AML-193 (cell line): ENCODE measurements around the gene MEGF8.

Source experiments
- DNase-seq, 2 experiments: peaks; one replicate each; lab custom pipeline; 2025; lab: John Stamatoyannopoulos, UW

MEGF8 gene

DNA sequence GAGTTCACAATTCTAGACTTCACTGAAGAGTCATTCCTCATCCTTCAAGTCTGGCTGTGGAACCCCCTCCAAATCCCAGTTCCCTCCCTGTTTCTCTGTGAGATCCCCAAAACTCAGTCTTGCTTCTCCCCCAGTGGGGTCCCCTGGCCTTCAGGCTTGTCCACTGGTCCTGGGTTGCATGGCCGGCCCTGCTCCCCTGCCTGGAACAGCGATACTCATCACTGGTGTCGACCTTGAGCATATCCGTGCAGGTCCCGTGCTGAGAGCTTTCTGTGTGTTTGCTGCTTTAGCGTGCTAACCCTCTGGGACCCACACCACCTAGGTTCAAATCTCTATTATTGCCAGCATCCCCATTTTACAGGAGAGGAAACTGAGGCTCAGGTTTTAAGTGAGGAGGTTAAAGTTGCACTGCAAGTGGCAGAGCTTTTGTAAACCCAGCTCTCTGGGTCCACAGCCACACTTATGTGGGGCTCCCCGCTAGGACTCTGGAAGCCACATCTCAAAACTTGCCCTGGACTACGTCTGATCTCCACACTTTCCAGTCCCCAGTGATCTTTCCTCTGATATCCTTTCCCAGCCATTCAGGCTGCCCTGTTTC lies 86.2 kb downstream of the MEGF8 start:
- DNase-seq, result no peak

DNA sequence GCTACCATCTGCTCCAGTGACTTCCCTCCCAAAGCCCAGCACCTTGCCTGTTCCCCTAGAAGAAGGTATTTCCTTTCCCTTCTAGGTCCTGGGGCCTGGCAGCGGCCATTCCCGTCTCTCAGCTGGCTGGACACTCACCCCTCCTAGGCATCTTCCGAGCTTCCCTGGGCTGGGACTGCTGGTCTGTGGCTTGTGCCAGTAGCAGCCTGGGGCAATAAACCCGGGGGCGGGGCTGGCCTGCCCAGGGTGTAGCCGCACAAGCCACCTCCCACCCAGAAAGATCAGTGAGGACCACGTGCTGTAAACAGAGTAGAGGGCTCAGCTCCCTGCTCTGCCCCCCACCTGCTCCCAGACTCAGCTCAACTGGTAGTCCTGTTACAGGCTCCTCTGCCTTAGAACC lies 86.8 kb downstream of the MEGF8 start:
- DNase-seq, result no peak

DNA sequence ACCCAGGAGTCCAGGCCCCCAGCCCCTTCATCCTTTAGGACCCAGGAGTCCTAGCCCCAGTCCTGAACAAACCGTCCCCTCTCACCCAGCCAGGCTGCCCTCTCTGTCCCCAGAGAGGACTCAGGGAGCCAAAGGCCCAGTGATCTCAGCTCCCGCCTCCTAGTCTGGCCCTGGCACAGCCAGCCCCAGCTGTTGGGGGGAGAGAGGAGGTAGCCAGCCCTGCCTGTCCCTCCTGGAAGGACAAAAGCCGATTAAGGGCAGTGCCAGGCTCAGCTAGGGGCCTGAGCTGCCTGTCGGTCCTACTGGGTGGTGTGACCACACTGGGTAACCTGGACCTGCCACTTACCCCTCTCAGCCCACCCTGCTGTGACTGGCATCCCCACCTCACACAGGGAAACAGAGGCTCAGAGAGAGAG lies 87.2 kb downstream of the MEGF8 start:
- DNase-seq, result no peak

DNA sequence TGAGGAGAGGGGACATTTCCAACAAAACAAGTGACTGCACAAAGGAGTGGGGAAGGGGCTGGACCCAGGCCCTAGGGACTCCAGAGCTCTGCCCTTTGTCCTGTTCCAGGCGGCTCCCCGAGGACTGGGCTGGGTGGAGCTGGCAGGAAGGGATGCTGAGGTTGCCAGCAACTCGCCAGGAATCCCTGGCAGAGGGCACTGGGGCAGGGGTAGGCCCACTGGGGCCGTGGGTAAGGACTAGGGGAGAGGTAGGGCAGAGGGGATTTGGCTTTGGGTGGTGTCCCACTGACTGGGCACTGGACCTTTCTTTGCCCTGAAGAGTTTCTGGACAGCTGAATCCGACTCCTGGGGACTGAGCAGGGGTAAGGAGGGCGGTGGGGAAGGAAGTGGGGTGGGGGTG lies 93.9 kb downstream of the MEGF8 start:
- no peak for DNase-seq

DNA sequence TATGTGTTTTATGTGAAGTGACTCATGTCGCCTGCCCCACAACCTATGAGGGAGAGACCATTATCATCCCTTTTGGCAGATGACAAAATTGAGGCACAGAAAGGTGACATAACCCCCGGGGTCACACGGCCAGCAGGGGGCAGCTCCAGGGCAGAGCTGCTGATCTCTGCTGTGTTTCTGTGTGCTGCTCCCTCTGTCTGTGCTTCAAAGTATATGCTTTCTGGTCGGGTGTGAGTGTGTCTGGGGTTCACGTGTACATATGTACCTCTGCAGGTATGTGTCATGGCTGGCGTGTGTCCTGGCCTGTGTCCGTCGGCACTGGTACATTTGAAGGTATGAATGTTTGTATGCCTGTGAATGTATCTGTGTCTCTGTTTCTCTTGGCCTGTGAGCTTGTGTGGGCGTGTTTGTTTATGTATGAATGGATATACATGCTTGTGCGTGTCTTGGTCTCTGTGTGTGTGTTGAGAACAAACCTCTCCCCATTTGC lies 94.7 kb downstream of the MEGF8 start:
- DNase-seq, result peak; percentile 76 to 78

DNA sequence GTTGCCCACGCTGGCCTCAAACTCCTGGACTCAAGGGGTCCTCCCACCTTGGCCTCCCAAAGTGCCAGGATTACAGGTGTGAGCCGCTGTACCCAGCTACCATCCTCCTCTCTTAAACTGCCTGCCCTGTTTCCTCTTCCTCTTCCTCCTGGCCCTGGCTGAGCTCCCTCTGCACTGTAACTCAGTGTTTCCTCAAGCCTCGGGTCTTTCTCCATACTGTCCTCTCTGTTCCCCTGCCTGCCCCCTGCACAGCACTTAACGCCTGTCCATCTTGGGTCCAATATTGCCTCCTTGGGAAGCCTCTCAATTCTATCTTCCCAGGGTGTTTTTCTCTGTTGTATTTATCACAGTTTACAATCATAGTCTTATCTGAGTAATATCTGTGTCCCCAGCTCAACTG lies 95.7 kb downstream of the MEGF8 start:
- DNase-seq, result peak; percentile 21 to 45

DNA sequence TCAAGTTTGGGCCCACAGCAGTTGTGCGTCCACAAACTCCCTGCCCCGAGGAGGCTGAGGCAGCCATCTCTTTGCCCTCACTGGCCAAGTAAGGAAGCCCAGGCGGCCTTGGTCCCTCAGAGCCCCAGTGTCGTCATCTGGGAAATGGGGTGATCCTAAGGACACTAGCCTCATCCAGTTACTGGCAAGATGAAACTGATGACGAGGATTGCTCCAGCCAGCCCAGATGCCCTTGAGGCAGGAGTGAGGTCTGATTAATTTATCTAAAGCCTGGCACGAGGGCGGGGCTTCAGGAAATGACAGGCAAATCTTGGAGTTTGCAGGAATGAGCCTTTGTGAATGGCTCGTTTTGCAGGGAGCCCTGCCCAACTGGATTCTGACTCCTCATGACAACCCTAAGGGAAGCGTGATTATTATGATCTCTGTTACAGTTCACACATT lies 96.2 kb downstream of the MEGF8 start:
- DNase-seq, result no peak

DNA sequence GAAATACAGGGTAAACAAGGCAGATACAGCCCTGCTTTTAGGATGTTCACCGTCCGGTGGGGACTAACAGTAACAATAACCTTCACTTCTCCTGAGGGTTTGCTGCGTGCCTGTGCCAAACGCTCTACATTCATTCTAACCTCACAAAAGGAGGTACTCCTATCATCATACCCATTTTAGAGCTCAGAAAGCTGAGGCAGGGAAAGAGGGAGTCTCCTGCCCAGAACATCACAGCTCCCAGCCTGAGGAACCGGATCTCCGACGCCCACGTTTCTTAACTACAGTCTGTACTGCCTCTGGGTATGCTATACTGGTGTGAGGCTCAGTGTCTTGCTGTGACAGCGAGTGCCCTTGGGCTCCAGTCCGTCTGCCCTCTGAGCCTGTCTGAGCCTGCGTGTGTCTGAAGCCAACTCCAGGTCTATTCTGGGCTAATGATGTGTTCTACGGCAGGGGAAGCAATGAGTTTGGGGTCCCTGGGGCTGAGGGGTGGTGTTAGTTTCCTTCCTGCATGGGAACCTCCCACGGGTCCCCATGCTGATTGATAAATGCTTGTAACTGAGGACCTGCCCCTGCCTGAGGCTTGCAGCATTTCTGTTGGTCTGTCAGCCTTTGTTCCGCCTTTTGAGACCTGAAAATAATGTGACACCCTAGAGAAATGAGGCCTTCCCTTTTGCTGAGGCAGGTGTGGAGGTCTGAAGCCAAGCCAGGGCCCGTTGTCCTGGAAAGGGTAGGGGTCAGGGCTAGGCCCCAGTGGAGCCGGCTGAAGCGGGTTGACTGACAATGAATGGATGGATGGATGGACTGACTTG lies 96.9 kb downstream of the MEGF8 start:
- peak; percentile 22 to 31 for DNase-seq

DNA sequence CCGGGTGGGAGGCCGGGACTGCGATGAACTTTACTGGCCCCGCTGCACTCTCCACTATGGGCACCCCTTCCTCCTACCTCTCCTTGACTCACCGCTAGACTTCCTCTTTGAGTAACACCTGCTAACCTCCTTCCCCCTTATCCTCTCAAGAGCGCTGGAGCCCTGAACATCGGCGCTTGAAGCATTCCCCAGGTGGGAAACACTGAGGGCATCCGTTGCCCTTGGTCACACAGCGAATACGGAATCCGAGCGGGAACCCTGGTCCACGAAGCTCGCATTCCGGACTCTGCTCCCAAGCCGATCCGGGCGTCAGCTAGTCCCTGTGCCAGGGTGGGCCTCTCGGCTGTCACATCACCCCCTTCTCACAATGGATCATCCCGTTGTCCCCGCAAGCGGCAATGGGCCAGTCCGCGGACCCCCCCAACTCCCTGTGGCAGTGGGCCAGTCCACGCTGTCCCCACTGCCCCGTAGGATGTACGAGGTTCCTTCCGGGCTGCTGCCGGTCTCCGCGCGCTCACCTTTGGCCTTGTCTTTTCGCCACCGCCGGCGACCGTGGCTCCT lies 97.5 kb downstream of the MEGF8 start:
- no peak for DNase-seq

DNA sequence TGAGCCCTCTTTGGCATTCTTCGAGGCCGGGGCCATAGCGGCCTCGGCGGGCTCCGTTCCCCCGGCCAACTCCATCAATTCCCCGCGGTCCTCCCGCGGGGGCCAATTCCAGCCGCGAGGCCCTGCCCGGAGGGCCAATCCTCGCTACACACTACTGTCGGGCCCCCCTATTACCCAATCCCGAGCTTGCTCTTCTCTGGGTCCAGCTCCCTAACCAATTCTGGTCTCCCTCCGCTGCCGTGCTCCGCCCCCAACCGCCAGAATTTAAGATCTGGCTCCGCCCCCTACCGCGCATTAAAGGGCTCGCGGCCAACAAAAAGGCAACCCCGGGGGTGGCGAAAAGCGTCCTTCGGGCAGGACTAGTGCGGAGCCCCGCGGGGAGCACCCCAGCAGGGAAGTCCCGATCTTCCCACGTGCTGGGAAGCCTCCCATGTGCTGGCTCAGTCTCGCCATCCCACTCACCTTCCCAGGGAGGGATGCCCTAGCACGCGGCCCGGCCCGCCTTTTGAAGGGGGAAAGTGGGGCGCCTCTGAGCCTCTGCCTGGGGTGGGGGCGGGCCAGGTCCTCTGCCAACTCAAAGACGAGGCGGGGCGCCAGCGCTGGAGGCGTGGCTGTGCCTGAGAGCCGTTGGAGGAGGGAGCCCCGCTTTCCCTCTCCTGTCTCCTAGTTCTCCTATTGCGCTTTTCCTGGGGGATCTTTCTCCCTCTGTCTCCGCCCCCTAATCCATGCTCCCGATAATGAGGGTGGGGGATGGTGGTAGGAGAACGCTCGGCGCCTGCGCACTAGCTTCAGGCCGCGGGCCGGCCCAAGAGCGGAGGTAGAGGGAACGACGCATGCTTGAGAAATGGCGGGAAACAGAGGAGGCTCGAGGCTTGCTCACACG lies 98.3 kb downstream of the MEGF8 start:
- peak; percentile 91 to 93 for DNase-seq

DNA sequence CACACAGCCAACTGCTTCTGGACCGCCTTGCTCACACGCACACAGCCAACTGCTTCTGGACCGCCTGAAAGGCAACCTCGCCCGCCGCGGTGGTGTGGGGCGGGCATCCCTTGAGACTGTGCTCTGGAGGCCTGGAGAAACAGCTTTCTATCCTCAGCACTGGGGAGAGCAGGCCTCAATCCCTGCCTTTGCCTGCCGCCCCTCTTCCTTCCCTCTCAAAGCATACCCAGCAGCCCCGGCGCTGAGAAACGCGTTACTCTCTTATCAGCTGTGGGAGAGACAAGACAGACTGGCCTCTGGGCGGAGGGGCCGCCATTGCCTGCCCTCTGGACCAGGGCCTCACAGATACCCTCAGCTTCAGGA lies 98.9 kb downstream of the MEGF8 start:
- DNase-seq, result no peak

DNA sequence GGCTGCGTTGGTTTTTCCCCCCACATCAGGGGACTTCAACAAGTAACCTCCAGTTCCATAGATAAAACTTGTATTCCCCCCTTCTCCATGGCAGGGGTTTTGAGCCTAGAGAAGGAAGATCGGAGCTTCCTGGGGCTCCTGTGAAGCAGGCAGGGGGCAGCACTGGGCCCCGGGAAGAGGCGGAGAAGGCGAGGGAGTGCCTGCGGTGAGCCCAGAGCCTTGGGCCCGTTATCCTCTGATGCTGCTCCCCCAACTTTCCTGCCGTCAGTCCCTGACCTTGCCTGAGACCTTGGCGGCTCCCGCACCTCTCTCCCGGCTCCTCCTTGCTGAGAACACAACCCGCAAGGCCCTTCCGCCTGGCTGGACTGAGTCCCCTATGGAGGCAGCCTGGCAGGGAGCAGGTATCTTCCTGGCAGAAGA lies 99.3 kb downstream of the MEGF8 start:
- DNase-seq, result no peak

DNA sequence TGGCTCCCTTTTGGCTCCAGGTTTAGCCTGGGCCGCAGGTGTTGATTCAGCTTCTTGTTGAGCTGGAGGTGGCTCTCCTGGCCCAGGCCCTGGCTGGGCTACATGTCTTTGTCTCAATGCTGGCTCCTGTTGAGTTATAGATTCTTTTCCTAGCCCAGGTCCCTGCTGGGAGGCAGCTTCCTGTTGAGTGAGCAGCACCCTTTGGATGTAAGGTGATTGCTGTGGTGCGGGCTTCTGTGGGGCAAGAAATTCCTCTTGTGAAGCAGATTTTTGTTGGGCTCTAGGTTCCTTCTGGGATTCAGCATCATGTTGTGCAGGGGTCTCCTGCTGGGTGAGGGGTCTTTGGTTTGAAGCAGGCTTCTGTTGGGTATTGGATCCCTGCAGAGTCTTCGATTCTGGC lies 101.2 kb downstream of the MEGF8 start:
- DNase-seq, result no peak

DNA sequence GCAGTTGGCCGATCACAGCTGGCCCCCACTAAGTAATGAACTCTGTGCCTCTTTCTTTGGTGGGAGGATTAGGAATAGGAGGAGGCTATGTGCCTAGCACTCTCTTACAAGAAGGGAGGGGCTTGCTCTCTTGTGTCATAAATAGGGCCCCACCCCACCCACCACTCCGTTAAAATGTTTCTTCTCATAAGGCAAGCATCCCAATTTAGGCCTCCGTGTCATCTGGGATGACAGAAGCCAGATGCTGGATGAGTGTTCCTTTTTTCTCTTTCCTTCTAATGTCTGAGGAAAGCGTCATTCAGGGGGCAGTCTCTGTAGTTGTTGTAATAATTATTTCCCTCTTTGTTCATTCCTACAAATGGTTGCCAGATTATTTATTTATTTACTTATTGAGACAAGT lies 101.9 kb downstream of the MEGF8 start, which contains the start of gene LIPE:
Gene LIPE (minus strand): TSS at position 76 of the 400 bp plus-strand sequence. CDS start 239 bp downstream, outside the sequence.
- no peak for DNase-seq
